ENCODE results near the gene CYTH2.

CYTH2 gene

GRCh38 chr19:48469289-48469881 lies at the start of gene CYTH2 (continued):
- TF ChIP-seq PATZ1 (tag by site-specific recombination; IDR thresholded peaks at IDR 0.05) = peak; percentile 69; the same call in 1 of the 2 replicates
- TF ChIP-seq ZNF366 (tag by site-specific recombination; conservative IDR thresholded peaks at IDR 0.05) = no peak
- peak; percentile 52; the same call in 1 of the 2 replicates for TF ChIP-seq ELK4 (IDR thresholded peaks at IDR 0.05; ENCODE audit: borderline replicate concordance, low read depth, low read length)
- 0 out of 2 replicates have a peak, but pooled peaks have one; percentile 6 for TF ChIP-seq ZFHX2 (tag by site-specific recombination; conservative IDR thresholded peaks at IDR 0.05)
- no peak for TF ChIP-seq ZNF521 (tag by site-specific recombination; IDR thresholded peaks at IDR 0.05)
- TF ChIP-seq KLF8 (tag by site-specific recombination; IDR thresholded peaks at IDR 0.05) = peak; percentile 73
- TF ChIP-seq ZNF391 (tag by site-specific recombination; IDR thresholded peaks at IDR 0.05; ENCODE audit: borderline replicate concordance, low read depth) = peak; percentile 72; the same call in 1 of the 2 replicates
- TF ChIP-seq ZXDB (tag by site-specific recombination; IDR thresholded peaks at IDR 0.05) = peak; percentile 87
- TF ChIP-seq WT1 (tag by site-specific recombination; IDR thresholded peaks at IDR 0.05) = peak; percentile 27; the same call in 1 of the 2 replicates
- 0 out of 2 replicates have a peak, but pooled peaks have one; percentile 58 for TF ChIP-seq ZNF660 (tag by site-specific recombination; IDR thresholded peaks at IDR 0.05)
- no peak for TF ChIP-seq ZNF426 (tag by site-specific recombination; IDR thresholded peaks at IDR 0.05)
- TF ChIP-seq ZNF174 (tag by site-specific recombination; IDR thresholded peaks at IDR 0.05) = no peak
- TF ChIP-seq ZNF37A (tag by site-specific recombination; IDR thresholded peaks at IDR 0.05) = peak; percentile 66; the same call in 1 of the 2 replicates

GRCh38 chr19:48421548-48421947 lies 47.6 kb upstream of the CYTH2 start:
- CTCF ChIA-PET = no interaction called here

GRCh38 chr19:48424694-48425219 lies 44.4 kb upstream of the CYTH2 start:
- H3K4me3 ChIP-seq (ENCODE audit: low read depth, low read length) = no peak overlapping the region; the same call in 1 of the 2 replicates
- POLR2A ChIA-PET = interaction anchor here (1.0 kb wide), 1 partner anchor 93 kb away, joined by 7 read pairs; no protein-coding TSS in a partner anchor
- H3K27ac ChIP-seq (ENCODE audit: extremely low read depth, low read depth, low read length) = 0 out of 2 replicates have a peak overlapping the region, but pooled peaks have one; percentile 31
- CTCF ChIA-PET = no interaction called here
- no peaks in the 10 kb centered on the region for H3K36me3 ChIP-seq (ENCODE audit: control insufficient read depth in 2 of 2, insufficient read depth in 1 of 2, low read length in 2 of 2)
- no peaks in the 10 kb centered on the region for H3K9me3 ChIP-seq (ENCODE audit: control insufficient read depth, insufficient read depth, low read depth, low read length)
- peaks cover 4% of the 10 kb centered on the region; the same call in 1 of the 2 replicates for H3K4me1 ChIP-seq (ENCODE audit: control insufficient read depth, insufficient read depth, low read length)
- no peak for TF ChIP-seq ZNF148 (tag by site-specific recombination; IDR thresholded peaks at IDR 0.05; ENCODE audit: borderline replicate concordance)
- no peak for TF ChIP-seq AEBP2 (tag by site-specific recombination; IDR thresholded peaks at IDR 0.05; ENCODE audit: borderline replicate concordance)
- no peak for TF ChIP-seq KLF9 (tag by site-specific recombination; IDR thresholded peaks at IDR 0.05; ENCODE audit: low read depth)
- no peak for TF ChIP-seq HOXC10 (CRISPR knock-in tag; IDR thresholded peaks at IDR 0.05)
- TF ChIP-seq ZNF211 (tag by site-specific recombination; IDR thresholded peaks at IDR 0.05; ENCODE audit: low read depth) = no peak
- TF ChIP-seq SALL2 (tag by site-specific recombination; IDR thresholded peaks at IDR 0.05; ENCODE audit: borderline replicate concordance) = no peak
- TF ChIP-seq SP3 (tag by site-specific recombination; IDR thresholded peaks at IDR 0.05) = no peak
- 0 out of 2 replicates have a peak, but pooled peaks have one; percentile 18 for TF ChIP-seq ZNF600 (tag by site-specific recombination; IDR thresholded peaks at IDR 0.05)
- TF ChIP-seq GLIS1 (tag by site-specific recombination; IDR thresholded peaks at IDR 0.05) = peak; percentile 22; the same call in 1 of the 2 replicates
- TF ChIP-seq ZNF423 (tag by site-specific recombination; IDR thresholded peaks at IDR 0.05) = no peak
- TF ChIP-seq KLF16 (tag by site-specific recombination; IDR thresholded peaks at IDR 0.05) = no peak
- peak; percentile 47; the same call in 1 of the 2 replicates for TF ChIP-seq IKZF3 (tag by site-specific recombination; IDR thresholded peaks at IDR 0.05)
- TF ChIP-seq BCL11A (tag by site-specific recombination; IDR thresholded peaks at IDR 0.05; ENCODE audit: low read depth) = no peak

More at GRCh38 chr19:48421548-48421947, 47.6 kb upstream of the CYTH2 start:
- POLR2A ChIA-PET = no interaction called here
- no peak overlapping the region for H3K4me3 ChIP-seq (ENCODE audit: low read depth, low read length)
- no peak overlapping the region for H3K27ac ChIP-seq (ENCODE audit: extremely low read depth, low read depth, low read length)
- TF ChIP-seq KLF1 (tag by site-specific recombination; IDR thresholded peaks at IDR 0.05) (peak; percentile 44; the same call in 1 of the 2 replicates), GFI1B (tag by site-specific recombination; IDR thresholded peaks at IDR 0.05) (no peak)
- H3K36me3 ChIP-seq (ENCODE audit: control insufficient read depth in 2 of 2, insufficient read depth in 1 of 2, low read length in 2 of 2) = no peaks in the 10 kb centered on the region
- H3K4me1 ChIP-seq (ENCODE audit: control insufficient read depth, insufficient read depth, low read length) = peaks cover 4% of the 10 kb centered on the region; the same call in 1 of the 2 replicates
- H3K9me3 ChIP-seq (ENCODE audit: control insufficient read depth, insufficient read depth, low read depth, low read length) = no peaks in the 10 kb centered on the region

Measured in HEK293 (cell line).